GM18505 (cell line): ENCODE data around the gene CHST3.
"Not testable (repeated sequence)": the region's sequence is repeated elsewhere in the genome, so short reads cannot be mapped to it uniquely, and the experiment has no call there.

Experiments
- ATAC-seq: cut with Tn5 transposase; IDR thresholded peaks from one replicate; pipeline ENCODE4 v1.9.1; 2021; ENCODE audit not compliant: unreplicated experiment
- POLR2A ChIP-seq: IDR thresholded peaks from 4 replicates; pipeline ENCODE4 v1.6.1; 2011; ENCODE audit warnings: borderline replicate concordance; ENCODE audit not compliant: insufficient read depth, insufficient read length; ENCODE audit errors: extremely low read depth

CHST3 gene, protein sequence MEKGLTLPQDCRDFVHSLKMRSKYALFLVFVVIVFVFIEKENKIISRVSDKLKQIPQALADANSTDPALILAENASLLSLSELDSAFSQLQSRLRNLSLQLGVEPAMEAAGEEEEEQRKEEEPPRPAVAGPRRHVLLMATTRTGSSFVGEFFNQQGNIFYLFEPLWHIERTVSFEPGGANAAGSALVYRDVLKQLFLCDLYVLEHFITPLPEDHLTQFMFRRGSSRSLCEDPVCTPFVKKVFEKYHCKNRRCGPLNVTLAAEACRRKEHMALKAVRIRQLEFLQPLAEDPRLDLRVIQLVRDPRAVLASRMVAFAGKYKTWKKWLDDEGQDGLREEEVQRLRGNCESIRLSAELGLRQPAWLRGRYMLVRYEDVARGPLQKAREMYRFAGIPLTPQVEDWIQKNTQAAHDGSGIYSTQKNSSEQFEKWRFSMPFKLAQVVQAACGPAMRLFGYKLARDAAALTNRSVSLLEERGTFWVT

DNA sequence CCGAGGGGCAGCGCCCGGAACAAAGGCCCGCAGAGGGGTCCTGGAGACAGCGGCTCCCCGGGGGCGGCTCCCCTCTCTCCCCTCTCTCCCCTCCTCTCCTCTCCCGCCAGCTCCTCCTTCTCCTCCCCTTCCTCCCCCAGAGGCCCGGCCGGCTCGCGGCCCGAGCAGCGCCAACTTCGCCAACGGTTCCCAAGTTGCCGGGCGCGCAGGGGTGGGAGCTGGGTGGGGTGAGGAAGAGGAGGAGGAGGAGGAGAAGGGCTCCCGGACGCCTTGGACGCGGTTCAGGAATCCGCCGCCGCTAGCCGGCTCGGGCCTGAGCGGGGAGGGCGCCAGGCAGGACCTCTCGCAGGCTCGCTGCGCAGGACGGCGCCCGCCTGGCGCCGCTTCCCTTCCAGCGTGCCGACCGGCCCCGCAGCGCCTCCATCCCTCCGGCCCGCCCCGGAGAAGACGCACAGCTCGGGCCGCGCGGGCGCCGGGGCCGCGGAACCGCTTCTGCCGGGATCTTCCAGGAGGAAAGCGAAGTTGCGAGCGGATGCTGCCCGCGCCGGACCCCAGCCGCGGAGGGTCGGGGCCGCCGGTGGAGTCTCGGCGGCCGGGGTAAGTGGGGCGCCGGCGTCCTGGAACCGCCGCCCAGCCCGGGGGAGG lies at the start of gene CHST3:
TSS of gene CHST3 (plus strand) at position 298 of the 645 bp plus-strand sequence. CDS start 41,448 bp downstream, outside the sequence.
- TF ChIP-seq POLR2A = no peak
- no peak for ATAC-seq

- no peak for ATAC-seq
- TF ChIP-seq POLR2A = no peak
Observed at GRCh38 chr10:71916827-71917226, 47.4 kb upstream of the CHST3 start.

DNA sequence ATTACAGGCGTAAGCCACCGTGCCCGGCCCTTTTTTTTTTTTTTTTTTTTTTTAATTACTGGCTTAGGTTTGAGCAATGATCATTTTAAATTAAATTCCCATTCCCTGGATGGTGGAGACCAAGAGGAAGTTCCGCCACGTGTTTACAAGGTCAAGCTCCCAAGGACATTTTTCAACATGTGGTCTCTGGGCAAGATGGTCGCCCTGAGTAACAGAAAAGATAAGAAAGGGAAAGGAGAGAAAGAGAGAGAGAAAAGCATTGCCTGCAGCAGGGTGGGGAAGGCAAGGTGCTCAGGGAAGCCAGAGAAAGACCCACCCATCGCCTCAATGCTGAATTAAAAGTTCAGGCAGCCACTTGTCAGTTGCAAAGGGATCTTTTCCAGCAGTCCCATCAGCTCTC lies 45.2 kb upstream of the CHST3 start:
- TF ChIP-seq POLR2A = no peak
- no peak for ATAC-seq

- ATAC-seq = not testable (repeated sequence)
Observed at GRCh38 chr10:71919956-71920539, 44.1 kb upstream of the CHST3 start.

DNA sequence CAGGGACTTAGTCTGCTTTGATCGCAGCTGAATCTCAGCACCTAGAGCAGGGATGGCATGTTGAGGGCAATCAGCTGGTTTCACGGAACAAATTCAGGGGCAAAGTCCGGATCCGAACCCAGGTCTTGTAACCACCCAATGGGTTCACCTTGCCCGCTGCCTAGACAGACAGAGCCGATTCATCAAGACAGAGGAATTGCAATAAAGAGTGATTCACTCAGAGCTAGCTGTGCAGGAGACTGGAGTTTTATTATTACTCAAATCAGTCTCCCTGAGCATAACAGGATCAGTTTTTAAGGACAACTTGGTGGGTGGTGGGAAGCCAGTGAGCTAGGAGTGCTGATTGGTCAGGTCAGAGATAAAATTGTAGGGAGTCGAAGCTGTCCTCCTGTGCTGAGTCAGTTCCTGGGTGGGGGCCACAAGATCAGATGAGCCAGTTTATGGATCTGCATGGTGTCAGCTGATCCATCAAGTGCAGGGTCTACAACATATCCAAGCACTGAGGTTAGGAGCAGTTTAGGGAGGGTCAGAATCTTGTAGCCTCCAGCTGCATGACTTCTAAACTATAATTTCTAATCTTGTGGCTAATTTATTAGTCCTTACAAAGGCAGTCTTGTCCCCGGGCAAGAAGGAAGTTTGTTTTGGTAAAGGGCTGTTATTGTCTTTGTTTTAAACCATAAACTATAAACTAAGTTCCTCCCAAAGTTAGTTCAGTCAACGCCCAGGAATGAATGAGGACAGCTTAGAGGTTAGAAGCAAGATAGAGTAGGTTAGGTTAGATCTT lies 43.5 kb upstream of the CHST3 start:
- no peak for ATAC-seq
- no peak for TF ChIP-seq POLR2A

GRCh38 chr10:71921324-71922027 lies 42.7 kb upstream of the CHST3 start:
- no peak for TF ChIP-seq POLR2A
- ATAC-seq = no peak

- TF ChIP-seq POLR2A = no peak
- ATAC-seq = no peak
Observed at GRCh38 chr10:71923138-71923692, 41.0 kb upstream of the CHST3 start.

DNA sequence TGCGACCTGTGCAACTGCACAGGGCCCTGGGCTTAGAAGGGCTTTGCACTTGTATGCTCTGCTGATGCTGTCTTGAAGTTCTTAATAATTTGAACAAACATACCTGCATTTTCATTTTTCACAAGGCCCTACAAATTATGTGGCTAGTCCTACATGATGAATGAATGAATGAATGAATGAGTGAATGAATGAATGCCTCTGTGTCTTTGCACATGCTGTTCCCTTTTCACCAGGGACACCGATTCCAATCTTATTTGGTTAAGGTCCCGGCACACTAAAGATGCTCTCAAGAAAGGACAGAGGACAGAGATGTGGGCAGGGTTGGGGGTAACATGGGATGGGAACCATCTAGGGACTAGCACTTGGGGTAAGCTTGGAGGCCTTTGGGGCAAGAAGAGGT lies 39.4 kb upstream of the CHST3 start:
- TF ChIP-seq POLR2A = no peak
- ATAC-seq = no peak

DNA sequence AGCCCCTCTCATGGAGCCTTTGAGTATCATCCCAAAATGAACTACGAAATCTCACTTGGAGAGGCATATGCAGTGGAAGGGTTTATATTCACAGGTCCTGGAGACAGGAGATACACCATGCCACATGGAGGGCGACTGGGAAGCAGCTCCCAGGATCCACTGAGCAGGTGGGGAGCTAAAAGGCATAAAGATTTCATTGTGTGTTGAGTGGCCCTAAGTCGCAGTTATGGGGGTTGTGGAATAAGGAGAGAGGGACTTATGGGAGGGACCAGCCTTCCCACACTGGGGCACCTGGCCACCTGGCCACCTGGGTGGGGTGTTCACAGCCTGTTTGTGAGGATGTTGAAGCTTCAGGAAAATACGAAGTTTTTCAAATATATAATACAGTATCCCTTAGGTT lies 37.0 kb upstream of the CHST3 start:
- ATAC-seq = no peak

DNA sequence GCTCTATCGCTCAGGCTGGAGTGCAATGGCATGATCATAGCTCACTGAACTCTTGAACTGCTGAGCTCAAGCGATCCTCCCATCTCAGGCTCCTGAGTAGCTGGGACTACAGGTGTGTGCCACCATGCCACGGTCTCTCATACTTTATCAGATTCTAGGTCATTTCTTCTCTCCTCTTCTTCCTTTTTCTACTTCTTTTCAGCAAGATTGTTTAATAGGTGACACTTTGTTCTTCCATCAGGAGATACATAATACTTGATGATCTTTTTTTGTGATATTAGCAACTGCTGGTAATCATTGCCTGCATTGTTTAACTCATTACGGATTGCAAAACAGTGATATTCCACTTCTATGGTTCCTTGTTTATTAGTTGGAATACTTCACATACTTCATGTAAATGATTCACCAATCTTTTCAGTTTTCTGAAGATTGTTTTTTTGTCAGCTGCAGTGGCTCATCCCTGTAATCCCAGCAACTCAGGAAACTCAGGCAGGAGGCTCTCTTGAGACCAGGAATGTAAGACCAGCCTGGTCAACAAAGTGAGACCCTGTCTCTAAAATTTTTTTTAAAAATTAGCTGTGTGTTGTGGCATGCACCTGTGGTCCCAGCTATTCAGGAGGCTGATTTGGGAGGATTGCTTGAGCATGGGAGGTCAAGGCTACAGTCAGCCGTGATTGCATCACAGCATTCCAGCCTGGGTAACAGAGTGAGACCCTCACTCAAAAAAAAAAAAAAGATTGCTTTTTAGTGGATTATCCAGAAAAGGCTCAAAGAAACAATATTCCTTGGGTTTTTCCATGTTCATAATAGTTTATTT lies 36.2 kb upstream of the CHST3 start:
- ATAC-seq = no peak
- TF ChIP-seq POLR2A = no peak

More for the DNA sequence above, 37.0 kb upstream of the CHST3 start:
- TF ChIP-seq POLR2A = no peak

GRCh38 chr10:71931295-71931694 lies 32.9 kb upstream of the CHST3 start:
- ATAC-seq = no peak
- no peak for TF ChIP-seq POLR2A

GRCh38 chr10:71933651-71934050 lies 30.5 kb upstream of the CHST3 start:
- no peak for ATAC-seq
- TF ChIP-seq POLR2A = no peak
